Osteoblast (primary cell): ENCODE results near the gene CNTNAP5. TPM values are rescaled to one million over a fixed set of nuclear protein-coding genes. Genes with fewer than 3 reads are reported as not detected.

Experiments
- DNase-seq: peaks from one replicate; pipeline ENCODE4 v3.0.0; 2011; ENCODE audit warnings: low spot score, mixed read lengths; ENCODE audit not compliant: insufficient read length; ENCODE audit errors: missing footprints
- H2AFZ ChIP-seq: 2 replicates; pipeline ENCODE4 v1.6.0; 2011; ENCODE audit warnings: mild to moderate bottlenecking, low read length
- H3K27ac ChIP-seq: 2 replicates; pipeline ENCODE4 v1.5.1; 2011; ENCODE audit warnings: mild to moderate bottlenecking, low read depth, low read length, moderate library complexity
- H3K27me3 ChIP-seq: 2 replicates; pipeline ENCODE4 v1.6.0; 2012; ENCODE audit warnings: mild to moderate bottlenecking, control low read depth, inconsistent platforms, low read length, moderate library complexity; ENCODE audit not compliant: insufficient read depth
- H3K36me3 ChIP-seq: 2 replicates; pipeline ENCODE4 v1.5.1; 2011; ENCODE audit warnings: mild to moderate bottlenecking, low read length, control low read depth, moderate library complexity; ENCODE audit not compliant: insufficient read depth
- H3K4me1 ChIP-seq: 2 replicates; pipeline ENCODE4 v1.5.1; 2011; ENCODE audit warnings: mild to moderate bottlenecking, low read length, control low read depth, moderate library complexity; ENCODE audit not compliant: insufficient read depth
- H3K4me2 ChIP-seq: 2 replicates; pipeline ENCODE4 v1.6.0; 2011; ENCODE audit warnings: mild to moderate bottlenecking, low read length; ENCODE audit not compliant: insufficient read depth
- H3K4me3 ChIP-seq: fragments of 200-600 bp; sonication (generic); 3 replicates; pipeline ENCODE4 v1.5.1; 2012; ENCODE audit warnings: mild to moderate bottlenecking, low read length, inconsistent platforms; ENCODE audit not compliant: insufficient read depth
- H3K79me2 ChIP-seq: 2 replicates; pipeline ENCODE4 v1.6.0; 2012; ENCODE audit warnings: mild to moderate bottlenecking, low read length, control low read depth, inconsistent platforms; ENCODE audit not compliant: insufficient read depth
- H3K9me3 ChIP-seq: 2 replicates; pipeline ENCODE4 v1.5.1; 2011; ENCODE audit warnings: low read depth, low read length, control low read depth
- H4K20me1 ChIP-seq: 2 replicates; pipeline ENCODE4 v1.6.0; 2012; ENCODE audit warnings: mild to moderate bottlenecking, low read length, control low read depth; ENCODE audit not compliant: insufficient read depth
- CTCF ChIP-seq: IDR thresholded peaks from 2 replicates; pipeline ENCODE4 v1.5.1; 2011; ENCODE audit warnings: mild to moderate bottlenecking, low read depth, low read length, moderate library complexity; ENCODE audit errors: extremely low read depth
- total RNA-seq: library from RNA; depleted of rRNA; stranded (reverse); fragments of >200 nt; gene quantifications from 2 replicates; pipeline ENCODE4 v1.2.3, GENCODE V29; 2012

The CNTNAP5 gene
- total RNA-seq, 1 donor = not detected

GRCh38 chr2:124689348-124689747, 664.3 kb downstream of the CNTNAP5 start:
- no peaks in the 10 kb centered on the region for H4K20me1 ChIP-seq
- H3K9me3 ChIP-seq = peaks cover 2% of the 10 kb centered on the region
- no peaks in the 10 kb centered on the region for H3K79me2 ChIP-seq
- no peak for TF ChIP-seq CTCF
- no peak overlapping the region for H3K4me3 ChIP-seq
- H3K36me3 ChIP-seq = no peaks in the 10 kb centered on the region
- no peak overlapping the region for H3K4me2 ChIP-seq
- H3K27me3 ChIP-seq = no peaks in the 10 kb centered on the region
- H2AFZ ChIP-seq = no peak overlapping the region
- no peaks in the 10 kb centered on the region for H3K4me1 ChIP-seq
- no peak for DNase-seq
- H3K27ac ChIP-seq = no peak overlapping the region

- no peaks in the 10 kb centered on the region for H3K27me3 ChIP-seq
- H3K9me3 ChIP-seq = peaks cover 6% of the 10 kb centered on the region
- no peak overlapping the region for H3K27ac ChIP-seq
- no peaks in the 10 kb centered on the region for H3K36me3 ChIP-seq
- no peak overlapping the region for H3K4me2 ChIP-seq
- H2AFZ ChIP-seq = no peak overlapping the region
- H3K4me3 ChIP-seq = no peak overlapping the region
- H3K4me1 ChIP-seq = no peaks in the 10 kb centered on the region
- no peak for DNase-seq
- no peaks in the 10 kb centered on the region for H4K20me1 ChIP-seq
- no peak for TF ChIP-seq CTCF
- no peaks in the 10 kb centered on the region for H3K79me2 ChIP-seq
Observed at GRCh38 chr2:124692216-124692615, 667.1 kb downstream of the CNTNAP5 start.

GRCh38 chr2:124692707-124693106, 667.6 kb downstream of the CNTNAP5 start:
- no peaks in the 10 kb centered on the region for H3K79me2 ChIP-seq
- H3K4me2 ChIP-seq = no peak overlapping the region
- no peak overlapping the region for H3K27ac ChIP-seq
- H3K36me3 ChIP-seq = no peaks in the 10 kb centered on the region
- H3K4me1 ChIP-seq = no peaks in the 10 kb centered on the region
- no peak overlapping the region for H3K4me3 ChIP-seq
- peaks cover 6% of the 10 kb centered on the region for H3K9me3 ChIP-seq
- TF ChIP-seq CTCF = no peak
- no peak overlapping the region for H2AFZ ChIP-seq
- H3K27me3 ChIP-seq = no peaks in the 10 kb centered on the region
- H4K20me1 ChIP-seq = no peaks in the 10 kb centered on the region
- no peak for DNase-seq

GRCh38 chr2:124693156-124693555, 668.1 kb downstream of the CNTNAP5 start:
- H3K4me3 ChIP-seq = no peak overlapping the region
- H3K27ac ChIP-seq = no peak overlapping the region
- H3K4me1 ChIP-seq = no peaks in the 10 kb centered on the region
- H3K36me3 ChIP-seq = no peaks in the 10 kb centered on the region
- H3K4me2 ChIP-seq = no peak overlapping the region
- no peaks in the 10 kb centered on the region for H3K79me2 ChIP-seq
- no peak overlapping the region for H2AFZ ChIP-seq
- no peaks in the 10 kb centered on the region for H4K20me1 ChIP-seq
- no peak for DNase-seq
- TF ChIP-seq CTCF = no peak
- H3K9me3 ChIP-seq = peaks cover 6% of the 10 kb centered on the region
- H3K27me3 ChIP-seq = no peaks in the 10 kb centered on the region
